GM18526 (cell line): ENCODE data around the gene DHX58.
A peak's percentile ranks its signal among the peaks of the same experiment; 100 is the strongest.

Experiments
- POLR2A ChIP-seq: IDR thresholded peaks from 3 replicates; pipeline ENCODE4 v1.6.1; 2011; ENCODE audit not compliant: insufficient read length; ENCODE audit errors: extremely low read depth

The DHX58 gene

DNA sequence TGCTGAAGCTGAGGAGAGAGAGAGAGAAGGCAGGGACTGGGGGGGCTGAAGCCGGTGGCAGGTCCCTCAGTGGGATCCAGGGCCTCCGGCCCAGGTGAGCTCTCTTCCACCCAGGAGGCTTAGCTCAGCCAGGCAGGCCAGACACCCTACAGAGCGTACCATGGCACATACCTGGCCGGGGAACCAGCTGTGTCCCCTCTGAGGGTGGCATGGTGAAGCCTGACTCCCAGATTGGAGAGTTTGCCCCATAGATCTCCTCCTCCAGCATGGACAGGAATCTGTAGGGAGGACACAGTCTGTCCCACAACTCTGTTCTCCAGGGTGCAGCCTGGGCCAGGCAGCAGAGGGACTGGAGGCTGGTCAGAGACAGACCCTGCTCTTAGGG lies 5.6 kb upstream of the DHX58 start:
- no peak for TF ChIP-seq POLR2A

DNA sequence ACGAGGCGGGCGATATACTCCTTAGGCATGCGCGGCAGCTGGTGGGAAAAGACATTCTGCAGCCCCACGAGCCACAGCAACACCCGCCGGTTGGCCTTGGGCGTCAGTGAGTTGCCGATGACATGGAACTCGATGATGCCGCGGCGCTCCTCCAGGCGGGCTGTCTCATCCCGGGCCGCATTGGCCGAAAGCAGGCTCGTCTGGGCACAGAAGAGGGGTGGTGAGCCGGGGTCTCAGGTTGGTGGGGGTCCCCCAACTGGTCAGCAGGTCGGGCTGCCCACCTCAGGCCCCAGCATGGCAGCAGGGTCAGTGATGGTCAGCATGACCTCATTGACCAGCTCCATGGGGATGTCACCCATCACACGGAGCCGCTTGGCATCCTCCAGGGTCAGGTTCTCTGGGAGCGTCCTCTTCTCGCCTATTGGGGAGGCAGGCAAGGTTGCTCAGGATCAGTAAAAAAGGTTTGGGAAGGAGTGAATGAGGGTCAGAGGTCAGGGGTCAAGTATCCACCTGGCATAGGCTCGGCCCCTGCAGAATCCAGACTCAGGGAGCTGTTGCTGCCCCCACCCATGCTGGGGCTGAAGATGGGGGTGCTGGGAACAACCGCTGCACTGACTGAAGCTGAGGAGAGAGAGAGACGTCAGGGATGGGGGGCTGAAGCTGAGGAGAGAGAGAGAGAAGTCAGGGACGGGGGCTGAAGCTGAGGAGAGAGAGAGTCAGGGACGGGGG lies 5.0 kb upstream of the DHX58 start:
- no peak for TF ChIP-seq POLR2A

DNA sequence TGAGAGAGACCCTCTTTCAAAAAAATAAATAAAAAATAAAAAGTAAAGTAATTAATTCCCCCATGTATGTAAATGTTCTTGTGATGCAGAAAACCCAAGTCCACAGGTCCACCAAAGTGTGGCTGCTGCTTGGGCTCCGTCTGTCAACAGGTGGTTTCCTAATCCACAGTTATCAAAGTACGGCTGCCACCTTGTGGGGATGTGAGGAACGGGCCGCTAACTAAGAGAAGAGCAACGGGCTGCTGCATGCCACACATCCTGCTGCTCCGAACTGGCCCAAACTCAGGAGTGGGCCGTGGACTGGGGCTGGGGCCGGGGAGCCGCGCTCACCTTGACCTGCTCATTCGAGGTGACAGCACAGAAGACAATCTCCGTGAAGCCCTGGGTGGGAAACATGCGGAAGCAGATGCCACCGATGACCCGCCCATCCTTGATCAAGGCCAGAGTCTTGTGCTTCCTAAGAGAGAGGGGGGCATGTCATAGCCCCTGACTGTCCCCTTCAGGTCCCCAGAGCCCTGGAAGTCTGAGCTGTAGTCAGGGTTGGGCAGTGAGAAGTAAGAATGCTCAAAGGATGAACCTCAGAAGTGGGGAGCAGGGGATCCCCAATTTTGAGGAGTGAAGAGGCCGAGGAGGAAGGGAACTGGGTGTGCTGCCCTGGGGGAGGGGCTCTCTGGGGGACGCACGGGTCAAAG lies 4.3 kb upstream of the DHX58 start:
- TF ChIP-seq POLR2A, result no peak

DNA sequence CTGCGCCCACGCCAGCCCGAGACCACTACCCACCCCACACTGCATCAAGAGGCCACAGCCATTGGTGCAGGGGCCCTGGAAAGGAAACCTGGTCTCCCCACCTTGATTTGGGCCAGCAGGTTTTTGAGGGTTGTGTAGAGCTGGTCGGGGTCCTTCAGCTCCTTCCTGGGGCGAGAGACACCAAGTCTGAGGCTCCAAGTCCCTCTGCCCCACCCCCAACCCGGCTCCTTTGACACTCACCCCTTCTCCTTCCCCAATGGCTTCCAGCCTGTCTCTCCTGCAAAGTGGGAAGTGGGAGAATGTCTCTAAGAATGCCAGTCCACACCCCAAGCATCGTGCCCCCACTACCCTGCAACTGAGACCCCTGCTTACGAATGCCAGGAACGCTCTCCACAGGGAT lies 1.6 kb upstream of the DHX58 start:
- no peak for TF ChIP-seq POLR2A

DNA sequence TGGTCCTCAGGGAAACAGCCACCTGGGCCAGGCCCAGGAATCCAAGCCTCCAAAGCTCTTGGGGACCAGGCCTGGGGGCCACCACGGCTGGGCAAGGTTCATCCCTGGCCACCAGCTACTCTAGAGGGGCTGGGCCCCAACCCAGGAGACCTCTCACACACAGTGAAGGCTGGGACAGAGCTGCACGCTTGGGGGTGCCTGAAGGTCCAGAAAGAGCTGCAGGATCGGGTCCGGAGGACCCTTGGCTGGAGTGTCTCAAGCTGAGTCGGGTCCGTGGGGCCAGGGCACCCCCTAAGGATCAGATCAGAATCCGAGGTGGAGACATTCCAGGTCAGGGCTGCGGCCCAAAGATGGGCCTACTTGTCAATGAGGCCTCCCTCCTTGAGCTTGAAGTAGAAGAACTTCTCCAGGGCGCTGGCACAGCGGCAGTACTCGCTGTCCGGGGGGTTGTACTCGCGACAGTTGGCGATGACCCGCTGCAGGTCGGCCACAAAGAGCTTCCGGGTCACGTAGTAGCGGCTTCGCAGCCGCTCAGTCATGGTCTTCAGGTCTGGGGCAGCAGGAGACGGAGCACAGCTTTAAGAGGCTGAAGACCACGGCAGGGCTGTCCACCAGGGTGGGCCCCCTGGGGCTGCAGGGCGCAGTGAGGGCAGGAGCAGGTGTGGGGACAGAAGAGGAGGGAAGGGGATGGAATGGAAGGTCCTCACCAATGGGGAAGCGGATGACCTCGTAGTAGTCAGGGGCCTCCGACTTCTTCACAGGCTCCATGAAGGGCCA lies 967 bp upstream of the DHX58 start:
- TF ChIP-seq POLR2A, result no peak

DNA sequence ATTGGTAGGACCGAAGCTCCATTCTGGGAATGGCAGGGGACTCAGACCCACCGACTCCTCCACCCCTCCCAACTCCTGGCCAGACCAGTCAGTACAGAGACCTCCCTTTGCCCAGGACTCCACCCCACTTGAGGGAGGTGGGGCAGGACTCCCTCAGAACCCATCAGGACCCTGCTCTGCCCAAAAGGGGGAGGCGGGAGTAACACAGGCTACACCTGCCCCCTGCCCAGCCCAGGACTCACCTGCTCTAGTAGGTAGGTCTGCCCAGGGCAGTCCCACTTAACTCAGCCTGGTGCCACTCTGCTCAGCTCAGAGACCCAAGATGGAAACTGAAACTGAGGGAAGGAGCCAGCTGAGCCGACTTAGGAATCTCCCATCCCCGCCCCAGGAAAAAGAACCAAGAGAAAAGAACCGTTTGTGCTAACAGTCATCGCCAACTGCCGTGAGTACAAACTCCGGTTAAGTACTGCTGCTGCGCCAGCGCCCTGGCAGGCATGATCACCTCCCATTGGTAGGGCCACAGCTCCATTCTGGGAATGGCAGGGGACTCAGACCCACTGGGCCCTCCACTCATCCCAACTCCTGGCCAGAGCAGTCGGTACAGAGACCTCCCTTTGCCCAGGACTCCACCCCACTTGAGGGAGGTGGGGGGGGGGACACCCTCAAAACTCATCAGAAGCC lies 503 bp downstream of the DHX58 start:
- TF ChIP-seq POLR2A, result peak; percentile 32

DNA sequence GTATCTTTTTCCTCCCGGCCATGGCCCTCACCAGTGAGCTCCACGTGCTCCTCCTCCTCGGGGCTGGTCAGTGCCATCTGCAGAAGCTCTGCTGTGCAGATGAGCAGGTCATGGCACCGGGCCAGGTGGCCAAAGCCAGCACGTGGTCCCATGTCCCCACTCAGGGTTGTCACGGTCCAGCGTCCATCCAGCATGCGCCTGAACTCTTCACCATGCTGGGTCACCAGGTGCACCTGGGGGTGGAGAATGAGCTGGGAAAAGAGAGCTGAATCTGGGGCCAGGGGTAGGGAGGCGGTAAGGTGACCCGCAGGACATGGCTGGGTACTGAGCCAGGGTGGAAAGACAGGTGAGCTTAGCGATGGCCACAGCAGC lies 1.3 kb downstream of the DHX58 start:
- no peak for TF ChIP-seq POLR2A

DNA sequence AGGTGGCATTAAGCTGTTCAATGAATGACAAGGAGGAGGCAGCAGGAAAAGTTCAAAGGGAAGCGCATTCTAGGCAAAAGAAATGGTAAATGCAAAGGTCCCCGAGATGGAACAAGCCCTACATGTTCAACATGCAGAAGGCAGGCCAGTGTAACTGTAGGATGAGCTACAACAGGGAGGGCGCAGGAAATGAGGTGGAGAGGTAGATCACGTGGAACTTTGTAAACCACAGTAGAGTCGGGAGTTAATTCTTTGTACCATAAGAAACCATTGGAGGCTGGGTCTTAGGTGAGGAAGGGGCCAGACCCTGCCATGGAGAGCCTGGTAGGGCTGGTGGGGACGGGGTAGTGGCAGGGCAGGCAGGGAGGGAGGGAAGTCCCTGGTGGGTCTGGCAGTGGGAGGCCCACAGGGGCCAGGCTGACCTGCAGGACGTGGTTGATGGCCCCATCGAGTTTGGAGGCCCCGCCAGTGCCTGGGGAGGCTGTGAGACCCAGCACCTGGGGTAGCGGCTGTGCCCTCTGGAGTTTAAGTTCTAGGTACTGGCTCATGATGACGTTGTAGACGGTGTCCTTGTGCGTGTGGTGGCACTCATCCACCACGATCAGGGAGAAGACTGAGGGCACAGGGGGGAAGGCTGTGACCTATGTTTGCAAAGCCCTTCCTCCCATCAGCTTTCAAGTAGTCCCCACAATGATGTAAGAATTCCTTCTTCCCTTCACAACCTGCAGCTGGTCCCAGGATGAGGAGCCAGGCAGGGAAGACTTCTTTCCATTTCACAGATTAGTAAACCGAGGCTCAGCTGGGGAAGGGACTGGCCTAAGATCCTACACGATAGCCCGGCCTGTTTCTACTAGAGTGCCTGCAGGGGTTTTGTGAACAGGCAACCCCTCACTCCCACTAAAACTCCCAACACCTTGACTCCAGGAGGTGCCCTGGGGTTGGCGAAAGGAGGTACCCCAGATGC lies 1.9 kb downstream of the DHX58 start:
- TF ChIP-seq POLR2A, result no peak

DNA sequence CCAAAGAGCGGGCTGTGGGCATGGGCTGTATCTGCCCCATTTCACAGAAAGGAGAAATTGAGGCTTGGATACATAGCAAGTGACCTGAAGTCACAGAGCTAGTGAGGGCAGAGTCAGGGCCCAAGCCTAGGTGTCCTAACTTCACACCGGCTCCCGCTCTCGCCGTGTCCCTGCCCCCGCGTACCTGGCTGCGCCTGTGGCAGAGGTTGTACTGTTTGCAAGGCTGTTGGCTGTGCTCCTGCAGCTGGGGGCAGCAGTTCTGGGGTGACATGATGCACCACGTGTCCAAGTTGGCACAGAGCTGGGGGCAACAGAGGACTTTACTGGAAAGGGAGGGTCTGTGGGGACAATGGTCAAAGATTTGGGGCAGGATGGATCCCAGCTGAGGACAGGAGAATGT lies 3.4 kb downstream of the DHX58 start:
- TF ChIP-seq POLR2A, result no peak

DNA sequence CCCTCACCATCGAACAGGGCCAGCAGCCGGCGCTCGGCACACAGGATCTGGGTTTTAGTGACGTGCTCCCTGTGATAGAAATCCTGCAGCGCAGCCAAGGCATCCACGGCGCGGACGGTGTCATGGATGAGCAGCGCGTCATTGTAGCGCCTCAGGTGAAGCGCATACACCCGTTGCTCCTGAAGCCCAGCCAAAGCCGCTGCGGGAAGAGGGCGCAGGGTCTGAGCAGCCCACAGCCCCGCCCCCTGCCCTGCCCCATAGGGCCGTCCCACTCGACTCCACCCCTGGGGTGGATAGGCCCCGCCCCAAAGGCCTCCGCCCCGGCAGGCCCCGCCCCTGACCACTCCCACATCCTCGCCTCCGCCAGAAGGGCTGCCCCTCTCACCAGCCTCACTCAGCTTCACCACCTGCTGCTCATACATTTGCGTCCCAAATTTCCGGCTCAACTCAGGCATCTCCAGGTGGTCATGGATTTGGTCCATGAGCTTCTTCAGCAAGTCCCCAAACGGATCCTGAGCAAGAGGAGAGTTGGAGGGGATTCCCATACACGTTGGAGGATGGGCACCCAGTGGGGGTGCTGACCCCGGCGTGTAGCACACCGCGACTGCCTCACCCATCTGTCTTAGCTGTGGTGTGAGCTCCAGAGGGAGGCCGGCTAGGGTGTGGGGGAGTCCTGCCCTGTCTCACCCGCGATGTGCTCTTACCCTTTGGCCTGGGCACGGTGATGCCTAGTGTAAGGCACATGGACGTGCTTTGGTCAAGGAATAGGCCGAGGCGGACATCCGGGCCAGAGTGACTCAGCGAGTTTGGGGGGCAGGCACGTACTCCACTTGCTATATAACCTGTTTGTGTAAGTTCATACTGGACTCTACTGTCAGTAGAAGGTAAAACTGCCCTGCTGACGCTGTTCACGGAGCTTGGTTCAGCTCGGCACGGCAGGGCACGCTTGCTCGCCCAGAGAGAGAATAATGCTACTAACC lies 4.6 kb downstream of the DHX58 start:
- peak; percentile 41 for TF ChIP-seq POLR2A

DNA sequence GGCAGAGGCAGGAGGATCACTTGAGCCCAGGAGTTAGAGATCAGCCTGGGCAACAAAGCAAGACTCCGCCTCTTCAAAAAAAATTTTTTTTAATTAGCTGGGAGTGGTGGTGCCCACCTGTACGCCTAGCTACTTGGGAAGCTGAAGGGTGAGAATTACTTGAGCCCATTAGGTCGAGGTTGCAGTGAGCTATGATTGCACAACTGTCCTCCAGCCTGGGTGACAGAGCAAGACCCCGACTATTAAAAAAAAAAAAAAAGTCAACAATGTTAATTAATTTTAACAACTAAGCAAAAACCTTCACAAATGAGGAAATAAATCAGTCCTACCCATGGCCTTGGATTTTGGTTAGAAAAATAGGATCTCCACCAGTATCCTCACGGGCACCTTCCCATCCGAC lies 5.4 kb downstream of the DHX58 start:
- TF ChIP-seq POLR2A, result no peak

DNA sequence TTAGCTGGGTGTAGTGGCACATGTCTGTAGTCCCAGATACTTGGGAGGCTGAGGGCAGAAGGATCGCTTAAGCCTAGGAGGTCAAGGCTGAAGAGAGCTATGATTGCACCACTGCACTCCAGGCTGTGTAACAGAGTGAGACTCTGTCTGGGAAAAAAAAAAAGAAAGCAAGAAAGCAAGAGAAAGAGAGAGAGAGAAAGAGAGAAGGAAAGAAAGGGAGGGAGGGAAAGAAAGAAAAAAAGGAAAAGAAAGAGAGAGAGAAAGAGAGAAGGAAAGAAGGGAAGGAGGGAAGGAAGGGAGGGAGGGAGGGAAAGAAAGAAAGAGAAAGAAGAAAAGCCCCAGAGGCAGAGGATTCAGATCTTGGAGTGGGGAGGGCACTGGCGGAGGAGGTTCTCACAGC lies 6.5 kb downstream of the DHX58 start:
- no peak for TF ChIP-seq POLR2A

DNA sequence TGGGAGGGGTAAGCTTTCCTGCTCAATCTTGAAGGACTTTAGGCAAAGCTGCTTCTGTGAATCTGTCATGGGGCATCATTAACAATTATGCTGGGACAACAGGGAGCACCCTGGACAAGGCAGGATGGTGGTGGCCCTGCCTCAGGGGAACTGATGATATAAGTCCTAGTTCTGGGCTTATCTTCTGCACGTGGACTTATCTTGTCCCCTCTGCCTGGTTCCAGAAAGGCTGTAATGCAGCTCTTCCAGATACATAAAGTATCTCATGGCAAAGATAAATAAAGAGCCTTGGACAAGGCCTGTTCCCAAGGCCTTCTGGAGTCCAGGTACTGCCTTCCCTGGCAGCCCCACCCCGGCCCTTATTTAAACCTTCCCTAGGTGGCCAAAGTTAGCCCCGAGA lies 8.2 kb downstream of the DHX58 start:
- no peak for TF ChIP-seq POLR2A
